Endothelial cell of hepatic sinusoid (primary cell): ENCODE results near the gene MAGEC3.

Experiments
- in situ Hi-C: cut with HindIII; loops from 2 replicates; pipeline ENCODE4 v1.10.0; 2017; ENCODE audit warnings: low sequenced_read_pairs

MAGEC3 gene

DNA sequence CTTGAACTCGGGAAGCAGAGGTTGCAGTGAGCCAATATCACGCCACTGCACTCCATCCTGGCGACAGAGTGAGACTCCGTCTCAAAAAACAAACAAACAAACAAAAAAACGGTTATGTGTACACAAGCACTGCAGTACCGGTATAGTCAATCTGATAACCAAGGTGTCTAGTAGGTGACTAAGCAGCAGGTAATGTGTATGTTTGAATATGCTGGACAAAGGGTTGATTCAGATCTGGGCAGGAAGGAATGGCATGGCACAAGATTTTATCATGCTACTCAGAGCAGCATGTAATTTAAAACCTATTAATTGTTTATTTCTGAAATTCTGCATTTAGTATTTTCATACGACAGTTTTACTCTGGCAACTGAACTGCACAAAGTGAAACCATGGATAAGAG is 107.3 kb downstream of the MAGEC3 start:
- in situ Hi-C loops, result no loop called here

DNA sequence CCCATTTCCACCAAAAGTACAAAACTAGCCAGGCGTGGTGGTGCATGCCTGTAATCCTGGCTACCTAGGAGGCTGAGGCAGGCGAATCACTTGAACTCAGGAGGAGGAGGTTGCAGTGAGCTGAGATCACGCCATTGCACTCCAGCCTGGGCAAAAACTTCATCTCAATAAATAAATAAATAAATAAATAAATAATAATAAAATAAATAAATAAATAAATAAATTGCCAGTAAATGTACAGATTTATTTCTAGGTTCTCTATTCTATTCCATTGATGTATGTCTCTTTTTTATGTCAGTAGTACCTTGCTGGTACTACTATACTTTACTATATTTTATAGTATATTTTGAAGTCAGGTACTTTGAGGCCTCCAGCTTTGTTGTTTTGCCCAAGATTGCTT is 109.2 kb downstream of the MAGEC3 start:
- in situ Hi-C loops, result no loop called here
